WTC11 (cell line): ENCODE results near the gene TSKU. TPM values are rescaled to one million over a fixed set of nuclear protein-coding genes. Genes with fewer than 3 reads are reported as not detected.

Experiments
- ATAC-seq: fragments of 200-7000 bp; cut with Tn5 transposase; 2 replicates; pipeline ENCODE4 v1.10.0; 2021; ENCODE audit warnings: mild to moderate bottlenecking, moderate library complexity
- CTCF ChIA-PET: fragments of 300-600 bp; sonication (Branson Sonifier 250); formaldehyde crosslinking; loops from one replicate; lab custom pipeline; 2021; ENCODE audit warnings: antibody characterized with exemption; lab: Charles Lee
- POLR2A ChIA-PET: fragments of 350-600 bp; sonication (Branson Sonifier 250); formaldehyde crosslinking; loops from one replicate; lab custom pipeline; 2021; ENCODE audit warnings: antibody characterized with exemption; lab: Charles Lee
- DNase-seq: peaks from one replicate; pipeline ENCODE4 v3.0.0; 2021; ENCODE audit warnings: low spot score
- H3K27ac Mint-ChIP-seq: 2 replicates; pipeline ENCODE4 v1.8.0; 2021; ENCODE audit warnings: mixed read lengths
- H3K27me3 Mint-ChIP-seq: 2 replicates; pipeline ENCODE4 v1.8.0; 2021; ENCODE audit warnings: low read depth, mild to moderate bottlenecking, moderate library complexity, mixed read lengths
- H3K36me3 Mint-ChIP-seq: 2 replicates; pipeline ENCODE4 v1.8.0; 2021; ENCODE audit warnings: mixed read lengths
- H3K4me1 Mint-ChIP-seq: 2 replicates; pipeline ENCODE4 v1.8.0; 2022; ENCODE audit warnings: mixed read lengths
- H3K4me3 Mint-ChIP-seq: 2 replicates; pipeline ENCODE4 v1.8.0; 2021; ENCODE audit warnings: mild to moderate bottlenecking, moderate library complexity, mixed read lengths
- H3K9me3 Mint-ChIP-seq: 2 replicates; pipeline ENCODE4 v1.8.0; 2021; ENCODE audit warnings: mixed read lengths
- ATF1 ChIP-seq: sonication (generic); formaldehyde crosslinking; IDR thresholded peaks from 2 replicates; pipeline ENCODE4 v1.8.1; 2023; ENCODE audit warnings: mild to moderate bottlenecking, moderate library complexity, missing genetic modification reagents
- E2F1 ChIP-seq: sonication (generic); formaldehyde crosslinking; IDR thresholded peaks from 2 replicates; pipeline ENCODE4 v1.8.0; 2022; ENCODE audit warnings: mild to moderate bottlenecking, missing genetic modification reagents
- E2F4 ChIP-seq: sonication (generic); formaldehyde crosslinking; IDR thresholded peaks from 2 replicates; pipeline ENCODE4 v1.8.1; 2022; ENCODE audit warnings: low read depth, mild to moderate bottlenecking, moderate library complexity, missing genetic modification reagents, borderline replicate concordance
- FOXP4 ChIP-seq: sonication (generic); formaldehyde crosslinking; IDR thresholded peaks from 2 replicates; pipeline ENCODE4 v1.8.0; 2022; ENCODE audit warnings: mild to moderate bottlenecking, missing genetic modification reagents
- GABPB1 ChIP-seq: sonication (generic); formaldehyde crosslinking; IDR thresholded peaks from 2 replicates; pipeline ENCODE4 v1.8.1; 2023; ENCODE audit warnings: mild to moderate bottlenecking, missing genetic modification reagents
- GTF2I ChIP-seq: fragments of 250-450 bp; sonication (Bioruptor Pico); conservative IDR thresholded peaks from 2 replicates; pipeline ENCODE4 v1.4.0; 2021; ENCODE audit warnings: mild to moderate bottlenecking
- HMGA2 ChIP-seq: fragments of 250-450 bp; sonication (Bioruptor Pico); IDR thresholded peaks from 2 replicates; pipeline ENCODE4 v1.4.0; 2021; ENCODE audit warnings: mild to moderate bottlenecking, moderate library complexity
- JUN ChIP-seq: sonication (generic); formaldehyde crosslinking; IDR thresholded peaks from 2 replicates; pipeline ENCODE4 v1.8.0; 2023; ENCODE audit warnings: mild to moderate bottlenecking, missing genetic modification reagents
- MAX ChIP-seq: sonication (generic); formaldehyde crosslinking; IDR thresholded peaks from 2 replicates; pipeline ENCODE4 v1.8.0; 2022; ENCODE audit warnings: mild to moderate bottlenecking, missing genetic modification reagents
- MXD4 ChIP-seq: fragments of 250-450 bp; sonication (Bioruptor Pico); IDR thresholded peaks from 2 replicates; pipeline ENCODE4 v1.8.0; 2021; ENCODE audit warnings: mild to moderate bottlenecking, moderate library complexity, borderline replicate concordance
- NFE2L1 ChIP-seq: sonication (generic); formaldehyde crosslinking; IDR thresholded peaks from 2 replicates; pipeline ENCODE4 v1.8.1; 2023; ENCODE audit warnings: missing genetic modification reagents
- NR1H2 ChIP-seq: sonication (generic); formaldehyde crosslinking; IDR thresholded peaks from 2 replicates; pipeline ENCODE4 v1.9.0; 2021; ENCODE audit warnings: mild to moderate bottlenecking, moderate library complexity, missing genetic modification reagents
- PRDM15 ChIP-seq: sonication (generic); formaldehyde crosslinking; IDR thresholded peaks from 2 replicates; pipeline ENCODE4 v1.8.0; 2022; ENCODE audit warnings: missing genetic modification reagents
- PRRX2 ChIP-seq: fragments of 250-450 bp; sonication (Bioruptor Pico); IDR thresholded peaks from 2 replicates; pipeline ENCODE4 v1.8.0; 2021; ENCODE audit warnings: mild to moderate bottlenecking
- SMAD4 ChIP-seq: sonication (generic); formaldehyde crosslinking; IDR thresholded peaks from 2 replicates; pipeline ENCODE4 v1.8.0; 2022; ENCODE audit warnings: mild to moderate bottlenecking, missing genetic modification reagents
- SP1 ChIP-seq: sonication (generic); formaldehyde crosslinking; conservative IDR thresholded peaks from 2 replicates; pipeline ENCODE4 v1.8.1; 2022; ENCODE audit warnings: missing genetic modification reagents
- STAT6 ChIP-seq: sonication (generic); formaldehyde crosslinking; conservative IDR thresholded peaks from 2 replicates; pipeline ENCODE4 v1.8.1; 2023; ENCODE audit warnings: mild to moderate bottlenecking, low read depth, missing genetic modification reagents, moderate library complexity
- TP53 ChIP-seq: sonication (generic); formaldehyde crosslinking; IDR thresholded peaks from 2 replicates; pipeline ENCODE4 v1.8.1; 2023; ENCODE audit warnings: mild to moderate bottlenecking, missing genetic modification reagents
- ZNF121 ChIP-seq: sonication (generic); formaldehyde crosslinking; IDR thresholded peaks from 2 replicates; pipeline ENCODE4 v1.8.0; 2023; ENCODE audit warnings: missing genetic modification reagents
- ZNF232 ChIP-seq: sonication (generic); formaldehyde crosslinking; IDR thresholded peaks from 2 replicates; pipeline ENCODE4 v1.8.0; 2022; ENCODE audit warnings: mild to moderate bottlenecking, missing genetic modification reagents
- ZNF317 ChIP-seq: sonication (generic); formaldehyde crosslinking; IDR thresholded peaks from 2 replicates; pipeline ENCODE4 v1.8.1; 2023; ENCODE audit warnings: low read depth, mild to moderate bottlenecking, moderate library complexity, missing genetic modification reagents, borderline replicate concordance
- ZNF416 ChIP-seq: fragments of 250-450 bp; sonication (Bioruptor Pico); IDR thresholded peaks from 2 replicates; pipeline ENCODE4 v1.9.0; 2021; ENCODE audit warnings: mild to moderate bottlenecking, inconsistent platforms
- total RNA-seq: library from RNA; stranded (reverse); gene quantifications from 3 replicates; pipeline ENCODE4 v1.2.3, GENCODE V29; 2021

Gene TSKU
- total RNA-seq, 1 experiment from 2014 or later: 30.3 TPM

GRCh38 chr11:76764941-76765665 is 18.1 kb upstream of the TSKU start:
- no peak for TF ChIP-seq GABPB1 (CRISPR knock-in tag)
- TF ChIP-seq ZNF416 (CRISPR knock-in tag): no peak
- TF ChIP-seq TP53 (CRISPR knock-in tag): no peak
- TF ChIP-seq PRRX2 (CRISPR knock-in tag): no peak
- no peak for TF ChIP-seq GTF2I (CRISPR knock-in tag)
- no peak for TF ChIP-seq MXD4 (CRISPR knock-in tag)
- no peak for TF ChIP-seq SMAD4 (CRISPR knock-in tag)
- no peak for TF ChIP-seq ZNF121 (CRISPR knock-in tag)
- TF ChIP-seq NFE2L1: no peak
- TF ChIP-seq E2F4 (CRISPR knock-in tag): no peak
- no peak for TF ChIP-seq ATF1 (CRISPR knock-in tag)
- no peak for TF ChIP-seq ZNF317 (CRISPR knock-in tag)
- TF ChIP-seq HMGA2 (CRISPR knock-in tag): no peak
- TF ChIP-seq MAX (CRISPR knock-in tag): no peak
- Mint-ChIP-seq H3K4me3 (no peak overlapping the region), H3K4me1 (peaks cover 38% of the 10 kb centered on the region), H3K36me3 (no peaks in the 10 kb centered on the region), H3K27ac (no peak overlapping the region), H3K27me3 (peaks cover 6% of the 10 kb centered on the region), H3K9me3 (no peaks in the 10 kb centered on the region)
- ATAC-seq (no peak), DNase-seq (no peak)
- ChIA-PET CTCF (interaction anchor here (1.1 kb wide), 1 partner anchor 19 kb away, joined by 5 read pairs; no protein-coding TSS in a partner anchor), POLR2A (no interaction called here)

- Mint-ChIP-seq H3K4me3 (no peak overlapping the region), H3K27me3 (peaks cover 12% of the 10 kb centered on the region), H3K4me1 (peaks cover 43% of the 10 kb centered on the region), H3K27ac (no peak overlapping the region), H3K36me3 (peaks cover 2% of the 10 kb centered on the region; the same call in 1 of the 2 replicates), H3K9me3 (no peaks in the 10 kb centered on the region)
- ChIA-PET POLR2A (no interaction called here), CTCF (no interaction called here)
- no peak for ATAC-seq
- DNase-seq: no peak
- TF ChIP-seq MAX (CRISPR knock-in tag) (no peak), PRDM15 (CRISPR knock-in tag) (no peak), JUN (CRISPR knock-in tag) (no peak), GABPB1 (CRISPR knock-in tag) (no peak), NR1H2 (no peak), STAT6 (CRISPR knock-in tag) (no peak), E2F4 (CRISPR knock-in tag) (no peak), ZNF232 (CRISPR knock-in tag) (no peak), FOXP4 (CRISPR knock-in tag) (no peak), E2F1 (no peak), SP1 (CRISPR knock-in tag) (no peak), TP53 (CRISPR knock-in tag) (no peak)
These were observed 17.2 kb upstream of the TSKU start for GRCh38 chr11:76765863-76766350.
